BLaER1 (cell line): ENCODE data around the gene TMPRSS5.

Experiments used
- H3K27ac ChIP-seq: shearing (Covaris generic); formaldehyde crosslinking; 2 replicates; pipeline ENCODE4 v1.8.1; 2022
- H3K27me3 ChIP-seq: shearing (Covaris generic); formaldehyde crosslinking; 2 replicates; pipeline ENCODE4 v1.8.1; 2022
- H3K36me3 ChIP-seq: shearing (Covaris generic); formaldehyde crosslinking; 2 replicates; pipeline ENCODE4 v1.8.1; 2022
- H3K4me1 ChIP-seq: shearing (Covaris generic); formaldehyde crosslinking; 2 replicates; pipeline ENCODE4 v1.8.1; 2022
- H3K4me2 ChIP-seq: shearing (Covaris generic); formaldehyde crosslinking; 2 replicates; pipeline ENCODE4 v1.8.1; 2022
- H3K4me3 ChIP-seq: shearing (Covaris generic); formaldehyde crosslinking; 2 replicates; pipeline ENCODE4 v1.8.1; 2022
- H3K9ac ChIP-seq: shearing (Covaris generic); formaldehyde crosslinking; 2 replicates; pipeline ENCODE4 v1.8.1; 2022
- H3K9me3 ChIP-seq: shearing (Covaris generic); formaldehyde crosslinking; 2 replicates; pipeline ENCODE4 v1.8.1; 2022
- H4K20me1 ChIP-seq: shearing (Covaris generic); formaldehyde crosslinking; 2 replicates; pipeline ENCODE4 v1.8.1; 2022
- Cebpa-rat ChIP-seq: shearing (Covaris generic); IDR thresholded peaks from 2 replicates; pipeline ENCODE4 v1.8.1; 2022

Gene TMPRSS5

GRCh38 chr11:113649311-113649710 lies 56.8 kb downstream of the TMPRSS5 start:
- no peak for TF ChIP-seq Cebpa-rat
- no peak overlapping the region for H3K27ac ChIP-seq
- H3K4me3 ChIP-seq: no peak overlapping the region
- no peaks in the 10 kb centered on the region for H3K27me3 ChIP-seq
- H3K4me1 ChIP-seq: no peaks in the 10 kb centered on the region
- H4K20me1 ChIP-seq: no peaks in the 10 kb centered on the region
- no peak overlapping the region for H3K4me2 ChIP-seq
- no peaks in the 10 kb centered on the region for H3K36me3 ChIP-seq
- no peak overlapping the region for H3K9ac ChIP-seq
- H3K9me3 ChIP-seq: peaks cover 12% of the 10 kb centered on the region

GRCh38 chr11:113647856-113648255 lies 58.3 kb downstream of the TMPRSS5 start:
- Histone ChIP-seq H3K27me3 (no peaks in the 10 kb centered on the region), H4K20me1 (no peaks in the 10 kb centered on the region), H3K4me1 (no peaks in the 10 kb centered on the region), H3K4me2 (no peak overlapping the region), H3K9me3 (peaks cover 12% of the 10 kb centered on the region), H3K9ac (no peak overlapping the region), H3K27ac (no peak overlapping the region), H3K36me3 (no peaks in the 10 kb centered on the region), H3K4me3 (no peak overlapping the region)
- no peak for TF ChIP-seq Cebpa-rat

- Histone ChIP-seq H4K20me1 (no peaks in the 10 kb centered on the region), H3K4me1 (no peaks in the 10 kb centered on the region), H3K9me3 (peaks cover 12% of the 10 kb centered on the region), H3K27me3 (no peaks in the 10 kb centered on the region), H3K27ac (no peak overlapping the region), H3K36me3 (no peaks in the 10 kb centered on the region), H3K4me2 (no peak overlapping the region), H3K4me3 (no peak overlapping the region), H3K9ac (no peak overlapping the region)
- no peak for TF ChIP-seq Cebpa-rat
Measured at GRCh38 chr11:113647108-113647507, 59.0 kb downstream of the TMPRSS5 start.

- Histone ChIP-seq H3K27me3 (no peaks in the 10 kb centered on the region), H3K4me3 (no peak overlapping the region), H3K9ac (no peak overlapping the region), H3K4me2 (no peak overlapping the region), H4K20me1 (no peaks in the 10 kb centered on the region), H3K27ac (no peak overlapping the region), H3K36me3 (no peaks in the 10 kb centered on the region), H3K9me3 (peaks cover 12% of the 10 kb centered on the region), H3K4me1 (no peaks in the 10 kb centered on the region)
- no peak for TF ChIP-seq Cebpa-rat
Measured at GRCh38 chr11:113645593-113646349, 60.3 kb downstream of the TMPRSS5 start.

- no peaks in the 10 kb centered on the region for H4K20me1 ChIP-seq
- H3K36me3 ChIP-seq: no peaks in the 10 kb centered on the region
- H3K27me3 ChIP-seq: no peaks in the 10 kb centered on the region
- H3K4me2 ChIP-seq: no peak overlapping the region
- no peak overlapping the region for H3K9ac ChIP-seq
- no peak overlapping the region for H3K27ac ChIP-seq
- no peaks in the 10 kb centered on the region for H3K4me1 ChIP-seq
- TF ChIP-seq Cebpa-rat: no peak
- H3K4me3 ChIP-seq: no peak overlapping the region
- peaks cover 7% of the 10 kb centered on the region for H3K9me3 ChIP-seq
Measured at GRCh38 chr11:113644605-113645004, 61.5 kb downstream of the TMPRSS5 start.

GRCh38 chr11:113643701-113644100 lies 62.4 kb downstream of the TMPRSS5 start:
- H3K4me1 ChIP-seq: no peaks in the 10 kb centered on the region
- H3K4me2 ChIP-seq: no peak overlapping the region
- no peak for TF ChIP-seq Cebpa-rat
- no peak overlapping the region for H3K27ac ChIP-seq
- H3K4me3 ChIP-seq: no peak overlapping the region
- no peaks in the 10 kb centered on the region for H3K27me3 ChIP-seq
- H4K20me1 ChIP-seq: no peaks in the 10 kb centered on the region
- no peak overlapping the region for H3K9ac ChIP-seq
- H3K36me3 ChIP-seq: no peaks in the 10 kb centered on the region
- no peaks in the 10 kb centered on the region; the same call in 1 of the 2 replicates for H3K9me3 ChIP-seq

- Histone ChIP-seq H3K36me3 (no peaks in the 10 kb centered on the region), H3K27me3 (no peaks in the 10 kb centered on the region), H3K9me3 (no peaks in the 10 kb centered on the region), H3K4me2 (no peak overlapping the region), H3K27ac (no peak overlapping the region), H3K4me3 (no peak overlapping the region), H3K9ac (no peak overlapping the region), H4K20me1 (no peaks in the 10 kb centered on the region), H3K4me1 (no peaks in the 10 kb centered on the region)
- TF ChIP-seq Cebpa-rat: no peak
Measured at GRCh38 chr11:113643006-113643585, 63.0 kb downstream of the TMPRSS5 start.

GRCh38 chr11:113642090-113642489 lies 64.0 kb downstream of the TMPRSS5 start:
- Histone ChIP-seq H3K27me3 (no peaks in the 10 kb centered on the region), H3K9me3 (no peaks in the 10 kb centered on the region), H3K9ac (no peak overlapping the region), H3K4me2 (no peak overlapping the region), H3K36me3 (no peaks in the 10 kb centered on the region), H3K27ac (no peak overlapping the region), H3K4me1 (no peaks in the 10 kb centered on the region), H4K20me1 (no peaks in the 10 kb centered on the region), H3K4me3 (no peak overlapping the region)
- no peak for TF ChIP-seq Cebpa-rat

GRCh38 chr11:113638376-113638775 lies 67.7 kb downstream of the TMPRSS5 start:
- H3K36me3 ChIP-seq: no peaks in the 10 kb centered on the region
- H3K9ac ChIP-seq: no peak overlapping the region
- H3K4me2 ChIP-seq: no peak overlapping the region
- no peak for TF ChIP-seq Cebpa-rat
- no peak overlapping the region for H3K4me3 ChIP-seq
- no peaks in the 10 kb centered on the region for H3K27me3 ChIP-seq
- H3K9me3 ChIP-seq: peaks cover 16% of the 10 kb centered on the region
- no peak overlapping the region for H3K27ac ChIP-seq
- H4K20me1 ChIP-seq: no peaks in the 10 kb centered on the region
- H3K4me1 ChIP-seq: no peaks in the 10 kb centered on the region

- peaks cover 16% of the 10 kb centered on the region for H3K9me3 ChIP-seq
Measured at GRCh38 chr11:113637636-113638035, 68.5 kb downstream of the TMPRSS5 start.

More at GRCh38 chr11:113637636-113638035, 68.5 kb downstream of the TMPRSS5 start:
- Histone ChIP-seq H3K4me3 (no peak overlapping the region), H3K36me3 (no peaks in the 10 kb centered on the region), H3K27ac (no peak overlapping the region), H3K9ac (no peak overlapping the region), H3K27me3 (no peaks in the 10 kb centered on the region), H3K4me2 (no peak overlapping the region), H4K20me1 (no peaks in the 10 kb centered on the region), H3K4me1 (no peaks in the 10 kb centered on the region)
- TF ChIP-seq Cebpa-rat: no peak
